ENCODE results near the gene PARD3B.

Gene PARD3B

DNA sequence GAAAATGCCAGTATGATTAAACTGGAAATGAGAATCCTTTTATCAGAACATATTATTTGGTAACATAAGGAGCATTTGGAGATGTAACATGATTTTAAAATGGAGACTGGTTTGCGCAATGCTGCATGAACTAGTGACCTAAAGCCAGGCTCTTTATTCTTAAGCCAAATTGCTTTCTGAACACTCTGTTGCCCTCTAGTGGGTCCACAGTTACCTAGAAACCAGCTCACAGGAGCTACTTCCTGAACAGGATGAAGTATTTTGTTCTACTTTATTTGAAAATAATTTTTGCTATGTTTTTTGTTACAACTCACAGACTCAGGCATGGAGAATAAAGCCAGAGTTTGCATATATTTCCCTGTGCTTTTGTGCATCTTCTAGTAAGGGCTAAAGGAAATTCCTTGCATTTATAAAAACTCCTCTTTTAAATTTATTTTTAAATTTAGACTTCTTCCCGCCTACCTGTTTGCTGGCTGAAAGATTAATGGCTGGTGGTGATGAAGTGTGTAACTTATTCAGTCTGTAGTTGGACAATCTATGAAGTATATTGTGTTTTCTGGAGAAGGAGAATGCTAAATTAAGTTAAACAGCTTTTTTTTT is 146.7 kb downstream of the PARD3B start:
- no peaks in the 10 kb centered on the region for H3K36me3 ChIP-seq (ENCODE audit: control insufficient read depth, insufficient read depth, low read length)
- TF ChIP-seq, protein P1, sequence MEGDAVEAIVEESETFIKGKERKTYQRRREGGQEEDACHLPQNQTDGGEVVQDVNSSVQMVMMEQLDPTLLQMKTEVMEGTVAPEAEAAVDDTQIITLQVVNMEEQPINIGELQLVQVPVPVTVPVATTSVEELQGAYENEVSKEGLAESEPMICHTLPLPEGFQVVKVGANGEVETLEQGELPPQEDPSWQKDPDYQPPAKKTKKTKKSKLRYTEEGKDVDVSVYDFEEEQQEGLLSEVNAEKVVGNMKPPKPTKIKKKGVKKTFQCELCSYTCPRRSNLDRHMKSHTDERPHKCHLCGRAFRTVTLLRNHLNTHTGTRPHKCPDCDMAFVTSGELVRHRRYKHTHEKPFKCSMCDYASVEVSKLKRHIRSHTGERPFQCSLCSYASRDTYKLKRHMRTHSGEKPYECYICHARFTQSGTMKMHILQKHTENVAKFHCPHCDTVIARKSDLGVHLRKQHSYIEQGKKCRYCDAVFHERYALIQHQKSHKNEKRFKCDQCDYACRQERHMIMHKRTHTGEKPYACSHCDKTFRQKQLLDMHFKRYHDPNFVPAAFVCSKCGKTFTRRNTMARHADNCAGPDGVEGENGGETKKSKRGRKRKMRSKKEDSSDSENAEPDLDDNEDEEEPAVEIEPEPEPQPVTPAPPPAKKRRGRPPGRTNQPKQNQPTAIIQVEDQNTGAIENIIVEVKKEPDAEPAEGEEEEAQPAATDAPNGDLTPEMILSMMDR (IDR thresholded peaks at IDR 0.05; ENCODE audit: insufficient read depth, low read length, poor library complexity, severe bottlenecking) = peak; percentile 63
- no peak overlapping the region for H3K4me3 ChIP-seq (replicated peaks; ENCODE audit: low read depth, low read length)
- no peaks in the 10 kb centered on the region; the same call in 1 of the 2 replicates for H3K27me3 ChIP-seq (replicated peaks; ENCODE audit: control insufficient read depth, insufficient read depth, low read length)
- DNase-seq (ENCODE audit: extremely low read depth, insufficient read length) = no peak

DNA sequence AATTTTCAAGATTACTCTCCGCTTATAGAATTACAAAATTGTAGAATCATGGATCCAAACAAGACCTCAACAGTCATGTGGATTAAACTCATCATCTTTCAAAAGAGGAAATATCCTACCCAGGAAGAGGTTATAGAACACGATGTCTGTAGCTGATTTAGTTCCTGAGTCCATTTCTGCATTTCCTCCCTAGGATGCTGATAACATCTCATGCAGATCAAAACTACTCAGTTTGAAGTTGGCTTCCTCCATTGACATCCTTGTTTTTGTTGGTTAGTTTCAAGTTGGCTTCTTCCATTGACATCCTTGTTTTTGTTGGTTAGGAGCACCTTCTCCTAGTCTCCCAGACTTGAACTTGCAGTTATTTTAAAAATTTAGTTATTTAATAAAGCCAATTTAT is 147.5 kb downstream of the PARD3B start:
- Histone ChIP-seq H3K36me3 (ENCODE audit: control insufficient read depth, insufficient read depth, low read length) (no peaks in the 10 kb centered on the region), H3K27me3 (replicated peaks; ENCODE audit: control insufficient read depth, insufficient read depth, low read length) (no peaks in the 10 kb centered on the region; the same call in 1 of the 2 replicates), H3K4me3 (replicated peaks; ENCODE audit: low read depth, low read length) (no peak overlapping the region)
- DNase-seq (ENCODE audit: extremely low read depth, insufficient read length) = no peak
- TF ChIP-seq, protein P1 (IDR thresholded peaks at IDR 0.05; ENCODE audit: insufficient read depth, low read length, poor library complexity, severe bottlenecking) = no peak

DNA sequence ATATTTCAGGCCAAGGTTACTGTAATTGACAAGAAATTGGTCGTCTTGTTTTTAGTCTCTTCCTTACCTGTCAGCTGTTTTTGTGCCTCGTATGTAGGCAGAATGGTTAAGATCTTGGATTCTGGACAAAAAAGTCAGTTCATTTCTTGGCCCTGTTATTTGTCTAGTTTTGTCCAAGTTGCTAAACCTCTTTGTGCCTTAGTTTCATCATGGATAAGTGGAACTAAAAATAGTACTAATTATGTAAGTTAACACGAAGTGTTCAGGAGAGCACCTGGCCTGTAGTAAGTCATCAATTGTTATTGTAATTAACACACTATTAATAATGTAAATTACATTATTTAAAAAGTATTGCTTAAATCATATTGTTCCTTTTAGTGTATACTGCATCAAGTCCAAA is 148.0 kb downstream of the PARD3B start:
- no peak for DNase-seq (ENCODE audit: extremely low read depth, insufficient read length)
- Histone ChIP-seq H3K27me3 (replicated peaks; ENCODE audit: control insufficient read depth, insufficient read depth, low read length) (no peaks in the 10 kb centered on the region; the same call in 1 of the 2 replicates), H3K4me3 (replicated peaks; ENCODE audit: low read depth, low read length) (no peak overlapping the region), H3K36me3 (ENCODE audit: control insufficient read depth, insufficient read depth, low read length) (no peaks in the 10 kb centered on the region)
- TF ChIP-seq, protein P1 (IDR thresholded peaks at IDR 0.05; ENCODE audit: insufficient read depth, low read length, poor library complexity, severe bottlenecking) = no peak

DNA sequence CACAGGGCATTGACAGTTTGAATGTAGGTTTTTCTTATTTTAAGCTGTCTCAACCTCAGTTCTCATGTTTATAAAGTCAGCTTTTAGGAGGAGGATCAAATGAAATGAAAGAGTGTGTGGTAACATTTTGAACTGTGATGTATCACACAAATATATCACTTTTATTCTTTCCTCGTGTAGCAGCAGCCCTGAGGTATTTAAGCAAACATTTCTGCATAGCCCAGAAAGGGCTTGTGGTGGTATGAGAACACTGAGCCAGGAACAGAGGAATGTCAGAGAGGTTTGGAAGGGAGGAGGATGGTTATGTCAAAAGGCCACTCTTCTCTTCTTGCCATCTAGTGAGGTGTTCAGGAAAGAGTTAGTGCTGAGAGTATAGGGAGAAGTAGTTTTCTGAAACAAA is 150.2 kb downstream of the PARD3B start:
- TF ChIP-seq, protein P1 (IDR thresholded peaks at IDR 0.05; ENCODE audit: insufficient read depth, low read length, poor library complexity, severe bottlenecking) = no peak
- no peaks in the 10 kb centered on the region; the same call in 1 of the 2 replicates for H3K27me3 ChIP-seq (replicated peaks; ENCODE audit: control insufficient read depth, insufficient read depth, low read length)
- H3K4me3 ChIP-seq (replicated peaks; ENCODE audit: low read depth, low read length) = no peak overlapping the region
- no peaks in the 10 kb centered on the region for H3K36me3 ChIP-seq (ENCODE audit: control insufficient read depth, insufficient read depth, low read length)
- no peak for DNase-seq (ENCODE audit: extremely low read depth, insufficient read length)

DNA sequence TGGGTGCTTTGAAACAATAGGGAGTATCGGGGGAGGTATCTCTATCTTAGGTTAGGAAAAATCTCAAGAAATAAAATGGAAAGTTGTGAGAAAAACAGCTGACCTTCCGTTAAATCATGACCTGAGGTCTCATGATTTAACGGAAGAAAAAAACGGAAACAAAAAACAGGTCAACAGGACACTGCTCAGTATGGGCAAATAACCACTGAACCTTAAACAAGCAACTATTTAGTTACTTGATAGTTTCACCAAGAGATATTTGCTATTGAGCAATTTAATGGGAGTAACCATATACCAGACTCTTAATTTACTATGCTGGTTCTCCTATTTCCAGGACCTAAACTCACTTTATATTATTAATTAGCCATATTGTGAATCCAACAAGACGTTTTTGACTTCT is 150.8 kb downstream of the PARD3B start:
- Histone ChIP-seq H3K4me3 (replicated peaks; ENCODE audit: low read depth, low read length) (no peak overlapping the region), H3K27me3 (replicated peaks; ENCODE audit: control insufficient read depth, insufficient read depth, low read length) (no peaks in the 10 kb centered on the region; the same call in 1 of the 2 replicates), H3K36me3 (ENCODE audit: control insufficient read depth, insufficient read depth, low read length) (no peaks in the 10 kb centered on the region)
- DNase-seq (ENCODE audit: extremely low read depth, insufficient read length) = no peak
- TF ChIP-seq, protein P1 (IDR thresholded peaks at IDR 0.05; ENCODE audit: insufficient read depth, low read length, poor library complexity, severe bottlenecking) = no peak
